GM21447 (cell line): ENCODE data around the gene ICAM1.

ENCODE experiments used
- ATAC-seq: cut with Tn5 transposase; IDR thresholded peaks from one replicate; pipeline ENCODE4 v1.9.1; 2021; ENCODE audit not compliant: unreplicated experiment

The ICAM1 gene

DNA sequence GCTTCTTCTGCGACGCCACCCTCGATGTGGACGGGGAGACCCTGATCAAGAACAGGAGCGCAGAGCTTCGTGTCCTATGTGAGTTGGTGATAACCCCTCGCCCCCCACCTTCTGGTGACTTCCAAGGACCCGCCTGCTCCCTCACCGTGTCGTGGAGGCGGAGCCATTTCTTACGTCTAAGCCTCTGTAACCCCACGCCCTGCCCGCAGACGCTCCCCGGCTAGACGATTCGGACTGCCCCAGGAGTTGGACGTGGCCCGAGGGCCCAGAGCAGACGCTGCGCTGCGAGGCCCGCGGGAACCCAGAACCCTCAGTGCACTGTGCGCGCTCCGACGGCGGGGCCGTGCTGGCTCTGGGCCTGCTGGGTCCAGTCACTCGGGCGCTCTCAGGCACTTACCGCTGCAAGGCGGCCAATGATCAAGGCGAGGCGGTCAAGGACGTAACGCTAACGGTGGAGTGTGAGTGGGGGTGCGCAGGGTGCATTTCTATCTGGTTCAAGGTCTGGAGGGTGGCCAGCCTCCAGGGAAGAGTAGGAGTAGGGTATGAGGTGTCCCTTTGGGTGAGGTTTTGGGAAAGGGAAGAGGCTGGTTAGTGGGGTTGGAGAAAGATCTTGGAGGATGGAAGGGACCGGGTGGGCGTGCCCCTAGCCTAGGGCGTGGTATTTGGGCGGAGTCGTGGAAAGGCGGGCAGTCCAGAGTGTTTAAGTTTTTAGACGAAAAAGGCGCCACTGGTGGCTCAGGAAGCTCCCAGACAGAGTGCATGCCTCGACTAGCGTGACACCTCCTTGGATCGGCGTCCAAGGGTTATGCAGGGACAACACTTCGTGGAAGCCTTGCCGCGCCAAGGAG lies 22.1 kb downstream of the ICAM1 start:
- no peak for ATAC-seq

DNA sequence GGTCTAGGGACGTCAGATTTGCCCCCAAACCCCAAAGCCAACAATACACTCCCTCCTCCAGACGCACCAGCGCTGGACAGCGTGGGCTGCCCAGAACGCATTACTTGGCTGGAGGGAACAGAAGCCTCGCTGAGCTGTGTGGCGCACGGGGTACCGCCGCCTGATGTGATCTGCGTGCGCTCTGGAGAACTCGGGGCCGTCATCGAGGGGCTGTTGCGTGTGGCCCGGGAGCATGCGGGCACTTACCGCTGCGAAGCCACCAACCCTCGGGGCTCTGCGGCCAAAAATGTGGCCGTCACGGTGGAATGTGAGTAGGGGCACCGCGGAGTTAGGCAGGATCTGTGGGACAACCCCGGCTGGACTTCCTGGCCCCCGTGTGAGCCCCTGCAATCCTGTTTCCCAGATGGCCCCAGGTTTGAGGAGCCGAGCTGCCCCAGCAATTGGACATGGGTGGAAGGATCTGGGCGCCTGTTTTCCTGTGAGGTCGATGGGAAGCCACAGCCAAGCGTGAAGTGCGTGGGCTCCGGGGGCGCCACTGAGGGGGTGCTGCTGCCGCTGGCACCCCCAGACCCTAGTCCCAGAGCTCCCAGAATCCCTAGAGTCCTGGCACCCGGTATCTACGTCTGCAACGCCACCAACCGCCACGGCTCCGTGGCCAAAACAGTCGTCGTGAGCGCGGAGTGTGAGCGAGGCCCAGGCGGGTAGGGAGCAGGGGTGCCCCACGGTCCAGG lies 22.9 kb downstream of the ICAM1 start:
- no peak for ATAC-seq

DNA sequence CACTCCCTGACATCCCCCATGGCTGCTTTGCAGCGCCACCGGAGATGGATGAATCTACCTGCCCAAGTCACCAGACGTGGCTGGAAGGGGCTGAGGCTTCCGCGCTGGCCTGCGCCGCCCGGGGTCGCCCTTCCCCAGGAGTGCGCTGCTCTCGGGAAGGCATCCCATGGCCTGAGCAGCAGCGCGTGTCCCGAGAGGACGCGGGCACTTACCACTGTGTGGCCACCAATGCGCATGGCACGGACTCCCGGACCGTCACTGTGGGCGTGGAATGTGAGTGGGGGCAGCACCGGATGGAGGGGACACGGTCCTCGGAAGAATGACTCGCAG lies 23.4 kb downstream of the ICAM1 start:
- ATAC-seq, result no peak

DNA sequence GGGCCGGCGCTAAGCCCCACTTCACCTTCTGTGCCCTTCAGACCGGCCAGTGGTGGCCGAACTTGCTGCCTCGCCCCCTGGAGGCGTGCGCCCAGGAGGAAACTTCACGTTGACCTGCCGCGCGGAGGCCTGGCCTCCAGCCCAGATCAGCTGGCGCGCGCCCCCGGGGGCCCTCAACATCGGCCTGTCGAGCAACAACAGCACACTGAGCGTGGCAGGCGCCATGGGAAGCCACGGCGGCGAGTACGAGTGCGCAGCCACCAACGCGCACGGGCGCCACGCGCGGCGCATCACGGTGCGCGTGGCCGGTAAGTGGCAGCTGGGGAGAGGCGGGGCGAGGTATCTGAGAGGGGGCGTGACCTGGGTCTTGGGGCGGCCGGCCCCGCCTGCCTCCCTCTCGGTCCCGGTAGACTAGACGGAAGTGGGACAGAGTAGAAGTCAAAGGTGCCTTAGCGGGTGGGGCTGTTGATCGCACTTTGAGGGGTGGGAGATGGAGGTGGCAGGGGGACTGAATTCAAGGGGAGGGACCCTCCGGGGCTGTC lies 24.5 kb downstream of the ICAM1 start:
- peak; percentile 38 for ATAC-seq

DNA sequence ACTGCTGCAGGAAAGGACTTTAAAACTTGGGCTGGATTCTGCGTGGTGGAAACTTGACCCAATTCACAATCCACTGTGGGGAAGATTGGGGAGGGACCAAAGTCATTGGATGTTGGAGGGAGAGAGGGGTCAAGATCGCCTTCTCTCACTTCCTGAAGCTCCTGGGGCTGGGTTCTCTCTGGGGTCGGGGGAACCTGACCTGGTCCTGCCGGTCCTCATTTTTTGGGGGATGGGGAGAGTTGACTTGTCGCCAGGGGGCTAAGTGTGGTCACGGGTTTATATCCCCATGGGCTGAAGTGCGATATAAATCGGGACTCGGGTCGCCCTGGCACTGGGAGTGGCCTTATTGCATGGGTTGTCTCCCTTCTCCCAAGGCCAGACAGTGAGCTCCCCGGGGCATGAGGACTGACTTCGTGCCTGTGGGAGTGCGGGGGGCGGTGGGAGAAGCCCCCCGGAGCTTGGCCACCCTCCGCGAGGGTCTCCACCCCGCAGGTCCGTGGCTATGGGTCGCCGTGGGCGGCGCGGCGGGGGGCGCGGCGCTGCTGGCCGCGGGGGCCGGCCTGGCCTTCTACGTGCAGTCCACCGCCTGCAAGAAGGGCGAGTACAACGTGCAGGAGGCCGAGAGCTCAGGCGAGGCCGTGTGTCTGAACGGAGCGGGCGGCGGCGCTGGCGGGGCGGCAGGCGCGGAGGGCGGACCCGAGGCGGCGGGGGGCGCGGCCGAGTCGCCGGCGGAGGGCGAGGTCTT lies 25.1 kb downstream of the ICAM1 start:
- no peak for ATAC-seq

DNA sequence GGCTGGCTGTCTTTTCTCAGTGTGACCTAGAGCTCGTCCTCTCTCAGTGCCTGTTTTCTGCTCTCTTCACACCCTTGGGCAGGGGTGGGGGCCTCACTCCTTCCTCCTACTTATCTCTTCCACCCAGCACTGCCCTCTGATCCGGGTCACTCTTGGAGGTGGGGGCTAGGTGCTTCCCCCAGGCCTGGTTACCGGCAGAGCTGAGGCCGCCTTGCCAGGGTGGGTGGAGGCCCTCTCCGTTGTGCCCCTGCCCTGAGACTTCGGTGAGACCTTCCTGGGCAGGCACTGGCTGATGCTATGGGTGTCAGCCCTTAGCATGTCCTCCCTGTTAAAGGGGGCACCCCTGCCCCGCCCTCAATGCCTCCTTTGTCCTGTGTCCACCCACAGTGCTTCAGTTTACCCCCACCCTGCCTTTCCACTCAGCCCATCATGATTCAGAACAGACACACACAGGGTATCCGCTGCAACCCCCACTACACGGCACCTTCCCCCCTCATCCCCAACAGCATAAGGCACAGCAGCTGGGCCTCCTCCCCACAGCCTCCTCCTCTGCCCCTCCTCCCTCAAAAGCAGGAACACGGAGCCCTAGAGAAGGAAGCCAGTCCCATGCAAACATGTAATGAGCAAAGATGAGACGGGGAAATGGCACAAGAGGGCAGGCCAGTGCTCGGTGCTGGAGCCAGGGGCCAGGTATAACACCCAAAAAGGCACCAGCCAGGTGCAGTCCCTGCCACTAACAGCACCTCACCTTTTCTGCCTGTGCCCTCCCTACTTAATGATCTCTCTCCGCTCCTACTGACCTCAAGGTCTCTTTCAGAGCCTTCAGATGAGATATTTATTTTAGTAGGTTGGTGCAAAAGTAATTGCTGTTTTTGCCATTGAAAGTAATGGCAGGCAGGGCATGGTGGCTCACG lies 28.9 kb downstream of the ICAM1 start:
- ATAC-seq, result no peak

DNA sequence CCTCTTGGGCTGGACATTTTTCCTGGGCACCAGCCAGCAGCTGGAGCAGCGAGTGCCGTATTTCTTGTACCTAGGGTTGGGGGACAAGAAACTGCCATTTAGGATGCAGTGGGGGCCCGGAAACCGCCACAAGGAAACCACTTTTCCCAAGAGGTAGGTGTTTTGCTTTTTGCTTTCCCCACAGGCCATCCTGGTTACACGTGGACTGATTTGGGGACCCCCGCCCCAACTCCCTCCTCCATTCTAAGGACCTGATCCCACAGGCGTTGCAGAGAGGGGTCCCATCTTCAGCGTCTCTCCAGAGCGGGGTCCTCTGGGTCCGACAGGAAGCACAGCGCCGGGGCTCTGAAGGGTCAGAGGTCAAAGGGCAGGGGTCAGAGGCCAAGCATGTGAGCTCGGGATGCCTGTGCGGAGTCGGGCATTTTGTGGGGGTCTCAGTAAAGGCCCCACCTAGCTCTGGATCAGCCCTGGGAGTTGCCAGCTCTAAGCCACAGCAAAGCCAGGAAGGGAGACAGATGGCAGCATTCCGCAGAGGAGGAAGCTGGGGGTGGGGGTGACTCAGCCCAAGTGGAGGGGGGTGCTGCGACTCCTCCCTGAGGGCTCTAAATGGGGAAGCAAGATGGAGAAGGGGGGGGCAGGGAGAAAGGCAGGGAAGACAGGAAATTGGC lies 34.4 kb downstream of the ICAM1 start:
- ATAC-seq, result no peak

DNA sequence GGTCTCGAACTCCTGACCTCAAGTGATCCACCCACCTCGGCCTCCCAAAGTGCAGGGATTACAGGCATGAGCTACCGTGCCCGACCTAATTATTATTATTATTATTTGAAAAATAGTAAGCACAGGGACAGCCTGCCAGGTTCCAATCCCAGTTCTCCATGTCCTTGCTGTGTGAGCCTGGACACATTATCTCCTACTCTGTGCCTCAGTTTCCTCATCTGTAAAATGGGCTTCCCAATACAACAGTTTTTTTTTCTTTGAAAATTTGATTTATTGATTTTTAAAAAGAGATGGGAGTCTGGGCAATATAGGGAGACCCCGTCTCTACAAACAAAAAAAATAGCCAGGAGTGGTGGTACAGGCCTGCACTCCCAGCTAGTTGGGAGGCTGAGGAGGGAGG lies 35.4 kb downstream of the ICAM1 start:
- no peak for ATAC-seq

DNA sequence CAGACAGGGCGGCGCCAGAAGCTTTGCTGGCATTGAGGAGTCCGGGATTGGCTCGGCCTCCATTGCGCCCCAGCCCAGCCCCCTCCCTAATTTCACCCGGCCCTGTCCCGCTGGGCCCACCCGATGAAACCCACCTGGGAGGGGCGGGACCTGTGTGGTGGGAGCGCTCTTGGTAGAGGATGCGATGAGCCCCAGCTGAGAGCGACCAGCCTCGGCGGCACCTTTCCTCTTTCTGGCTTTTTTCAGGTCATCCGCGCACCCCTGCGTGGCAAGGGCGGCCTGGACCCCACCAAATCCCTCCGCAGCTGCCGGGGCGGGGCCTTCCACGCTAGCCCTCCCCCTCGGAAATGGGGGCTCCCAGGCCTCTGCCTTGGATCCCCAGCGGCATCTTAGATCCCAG lies 38.5 kb downstream of the ICAM1 start, which contains the start of gene ZGLP1:
TSS of gene ZGLP1 (minus strand) at position 393 of the 400 bp plus-strand sequence.
- ATAC-seq, result no peak

DNA sequence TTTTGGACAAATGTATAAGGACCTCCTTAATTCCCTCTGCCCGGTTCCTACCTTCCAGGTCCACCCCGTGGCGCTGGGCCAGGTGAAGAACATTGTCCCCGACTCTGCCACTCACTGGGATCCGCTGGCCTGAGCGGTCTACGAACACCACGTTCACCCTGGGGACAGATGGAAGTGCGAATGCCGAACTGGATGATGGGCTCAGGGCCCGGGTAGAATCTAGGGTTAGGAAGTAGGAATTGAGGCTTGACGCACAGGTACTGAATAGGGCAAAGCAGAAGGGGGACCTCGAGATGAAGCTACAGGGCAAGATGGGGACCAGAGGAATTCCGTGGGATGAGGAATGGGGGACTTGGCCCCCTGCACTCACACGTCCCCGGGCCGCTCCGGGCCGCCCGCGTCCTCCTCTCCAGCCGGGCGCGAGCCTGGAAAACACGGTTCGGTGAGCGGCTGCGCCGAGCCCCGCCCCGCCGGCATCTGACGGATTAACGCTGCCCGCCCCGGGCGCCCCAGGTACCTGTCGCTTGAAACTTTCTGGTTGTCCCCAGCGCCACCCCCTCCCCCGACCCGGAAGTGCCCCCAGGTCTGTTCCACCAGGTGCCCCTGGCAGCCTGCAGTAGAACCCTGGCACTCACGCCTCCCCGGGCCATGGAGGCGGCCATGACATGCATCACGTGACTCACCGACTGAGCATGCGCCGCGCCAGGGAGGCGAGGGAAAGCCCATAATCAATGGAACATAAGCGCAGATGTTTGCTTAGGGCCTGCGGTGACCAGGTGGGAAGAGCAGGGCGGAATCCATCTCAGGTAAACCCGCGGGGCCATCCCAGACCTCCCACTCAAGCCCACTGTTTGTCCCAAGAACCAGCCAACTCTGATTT lies 44.7 kb downstream of the ICAM1 start, which contains the start of gene FDX2:
TSS of gene FDX2 (minus strand) at position 681 of the 880 bp plus-strand sequence. CDS start at position 662, 19 bp downstream.
- ATAC-seq, result no peak

DNA sequence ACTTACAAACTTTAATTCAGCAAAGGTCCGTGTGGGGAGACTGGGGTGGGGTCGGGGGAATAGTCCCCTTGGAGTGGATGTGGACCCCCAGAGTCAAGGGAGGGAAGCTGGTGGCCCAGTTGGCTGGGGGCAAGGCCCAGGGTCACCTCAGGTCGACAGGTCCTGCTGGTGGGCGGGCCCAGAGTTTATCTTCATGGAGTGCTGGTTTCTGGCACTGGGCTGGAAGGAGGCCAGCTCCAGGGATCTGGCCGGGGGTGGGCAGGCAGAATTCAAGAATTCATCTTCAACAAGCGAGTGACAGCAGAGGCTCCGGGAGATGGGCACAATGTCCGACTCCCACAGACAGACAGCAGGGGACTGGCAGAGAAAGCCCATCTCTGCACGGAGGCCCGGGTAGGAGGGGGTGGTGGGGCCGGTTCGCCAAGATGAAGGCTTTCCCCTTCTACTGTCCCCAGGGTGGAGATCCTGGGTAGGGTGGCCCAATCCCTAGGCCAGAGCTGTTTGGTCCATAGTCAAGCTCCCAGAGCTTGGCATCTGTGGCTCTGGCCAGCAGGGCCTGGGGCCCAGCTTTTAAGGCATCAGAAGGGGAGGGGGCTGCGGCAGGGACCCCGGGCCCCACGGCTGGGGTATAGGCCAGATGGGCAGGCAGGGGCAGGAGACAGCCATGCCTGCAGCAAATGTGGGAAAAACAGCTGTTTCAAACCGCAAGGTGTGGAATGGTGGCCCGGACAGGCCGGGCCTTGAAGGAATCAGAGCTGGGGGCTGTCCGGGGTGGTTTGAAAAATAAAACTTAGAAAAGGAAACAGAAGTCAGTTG lies 45.5 kb downstream of the ICAM1 start:
- ATAC-seq, result no peak

DNA sequence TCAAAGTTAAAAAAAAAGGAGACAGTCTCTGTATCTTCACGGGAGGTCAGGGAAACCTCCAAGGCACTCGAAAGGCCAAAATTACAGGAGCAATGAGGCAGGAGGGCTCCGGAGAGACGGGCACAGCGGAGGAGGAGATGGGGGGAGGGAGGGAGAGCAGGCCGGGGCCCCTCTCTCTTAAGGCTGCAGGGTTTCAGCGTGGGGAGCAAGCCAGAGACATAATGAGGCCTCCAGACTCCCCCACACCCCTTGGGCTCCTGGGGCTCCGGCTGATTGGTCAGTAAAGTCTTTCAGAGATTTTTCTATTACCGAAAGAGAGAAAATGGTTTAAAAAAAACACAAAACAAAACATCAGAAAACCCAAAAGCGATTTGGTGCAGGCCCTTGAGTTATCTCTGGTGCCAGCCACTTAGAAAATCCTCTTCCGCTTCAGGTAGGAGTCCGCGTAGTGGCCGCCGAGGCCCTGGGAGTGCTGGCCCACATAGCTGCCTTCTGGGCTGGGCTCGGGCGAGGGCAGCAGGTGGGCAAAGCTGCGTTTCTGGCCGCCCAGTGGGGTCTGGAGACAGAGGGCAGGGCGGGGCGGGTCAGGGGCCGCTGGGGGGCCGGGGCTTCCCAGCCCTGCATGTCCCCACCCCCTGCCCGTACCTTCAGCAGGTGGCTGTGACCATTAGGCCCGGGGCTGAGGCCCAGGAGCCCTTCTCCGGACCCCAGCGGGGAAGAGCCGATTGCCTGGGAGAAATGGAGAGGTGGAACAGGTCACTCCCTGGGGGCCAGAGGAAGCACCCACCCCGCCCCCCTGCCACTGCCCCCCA lies 46.3 kb downstream of the ICAM1 start:
- no peak for ATAC-seq

DNA sequence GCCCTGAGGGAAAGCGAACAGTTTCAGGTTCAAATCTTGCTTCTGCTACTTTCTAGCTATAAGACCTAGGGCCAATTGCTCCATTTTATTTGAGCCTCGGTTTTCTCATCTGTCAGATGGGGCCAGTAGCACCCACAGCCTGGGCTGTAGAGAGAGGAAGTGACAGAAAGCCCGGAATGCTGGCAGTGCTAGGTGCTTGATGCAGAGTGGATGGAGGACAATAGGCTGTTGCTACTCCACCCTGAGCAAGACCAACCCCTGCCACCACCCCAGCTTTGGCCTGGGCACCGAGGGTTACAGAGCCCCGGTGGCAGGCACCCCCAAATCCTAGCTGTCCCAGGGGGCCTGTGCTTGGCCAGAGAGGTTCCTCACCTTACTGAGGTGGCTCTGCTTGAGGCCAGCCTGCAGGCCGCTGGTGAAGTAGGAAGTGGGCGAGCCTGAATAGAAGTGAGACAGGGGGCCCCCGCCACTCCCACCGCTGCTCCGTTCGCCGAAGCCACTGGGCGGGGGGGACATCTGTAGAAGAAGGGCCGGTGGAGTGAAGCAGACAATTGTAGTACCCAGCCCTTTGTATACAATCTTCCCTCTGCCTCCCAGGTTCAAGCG lies 47.0 kb downstream of the ICAM1 start:
- no peak for ATAC-seq

DNA sequence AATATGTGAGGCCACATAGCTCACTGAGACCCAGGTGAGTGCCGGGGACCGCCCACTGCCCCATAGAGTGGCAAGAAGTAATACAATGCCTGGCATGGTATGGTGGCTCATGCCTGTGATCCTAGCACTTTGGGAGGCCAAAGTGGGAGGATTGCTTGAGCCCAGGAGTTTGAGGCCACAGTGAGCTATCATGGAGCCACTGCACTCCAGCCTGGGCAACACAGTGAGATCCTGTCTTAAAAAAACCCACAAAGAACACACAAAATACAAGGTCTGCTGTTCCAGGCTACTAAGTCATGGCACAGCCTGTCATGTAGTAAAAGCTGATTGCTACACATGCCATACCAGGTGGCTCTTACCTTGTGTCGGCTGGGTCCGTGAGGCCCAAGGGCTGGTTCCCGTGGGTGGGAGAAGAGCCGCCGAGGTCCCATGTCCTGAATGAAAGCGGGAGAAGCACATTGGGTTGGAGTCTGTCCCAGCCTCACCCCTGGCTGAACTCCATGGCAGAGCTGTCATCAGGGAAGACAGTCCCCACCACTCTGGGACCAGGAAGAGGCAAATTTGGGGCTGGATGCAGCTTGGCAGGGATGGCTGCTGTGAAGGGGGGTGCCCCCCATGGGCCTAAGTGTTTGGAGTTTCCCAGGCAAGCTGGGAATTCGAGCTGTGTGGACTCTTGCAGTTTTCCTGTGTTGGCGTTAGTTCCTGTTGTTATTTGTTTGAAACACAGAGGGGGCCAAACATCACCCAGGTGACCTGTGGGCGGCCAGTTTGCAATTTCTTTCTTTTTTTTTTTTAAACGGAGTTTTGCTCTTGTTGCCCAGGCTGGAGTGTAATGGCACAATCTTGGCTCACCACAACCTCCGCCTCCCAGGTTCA lies 48.1 kb downstream of the ICAM1 start:
- ATAC-seq, result no peak

DNA sequence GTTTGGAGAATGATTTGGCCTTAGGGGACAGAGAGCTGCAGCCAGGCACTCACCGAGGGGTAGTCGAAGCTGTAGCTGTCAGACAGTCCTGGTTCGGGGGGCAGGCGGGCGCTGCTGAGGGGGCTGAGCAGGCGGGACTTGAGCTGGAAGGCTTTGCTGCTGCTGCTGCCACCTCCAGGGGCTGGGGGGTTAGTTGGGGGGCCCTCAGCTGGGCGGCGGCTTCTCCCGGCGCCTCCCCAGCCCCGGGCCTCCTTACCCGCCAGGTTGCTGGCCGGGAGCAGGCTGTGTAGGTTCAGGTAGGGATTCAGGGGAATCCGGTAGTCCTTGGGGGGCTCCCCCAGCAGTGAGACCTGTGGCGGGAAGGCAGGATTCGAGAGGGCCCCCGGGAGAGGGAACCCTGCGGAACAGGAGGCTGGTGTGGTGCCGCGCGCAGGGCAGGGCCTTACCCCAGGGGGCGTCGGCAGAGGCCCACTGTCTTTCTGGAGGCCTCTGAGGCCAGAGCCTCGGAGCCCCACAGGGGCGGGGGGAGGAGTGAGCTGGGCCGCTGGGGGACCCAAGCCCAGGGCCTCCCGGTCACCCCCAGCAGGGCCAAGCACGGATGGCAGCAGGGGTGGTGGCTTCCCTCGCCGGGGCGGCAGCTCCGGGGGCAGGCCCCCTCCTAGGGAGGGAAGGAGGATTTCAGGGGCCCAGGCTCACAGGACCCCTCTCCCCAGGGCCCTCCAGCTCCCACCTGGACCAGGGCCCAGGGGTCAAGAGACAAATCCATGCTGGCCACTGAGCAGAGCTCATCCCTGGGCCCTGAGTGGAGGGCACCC lies 49.9 kb downstream of the ICAM1 start:
- no peak for ATAC-seq
